K562 (cell line): ENCODE measurements around the gene MYCBPAP.

Source experiments
- ATF3 ChIP-seq, 2 experiments: fragments of 450-650 bp in 1 of 2; sonication (generic) in 1 of 2; formaldehyde crosslinking in 1 of 2; IDR thresholded peaks in 1 of 2; conservative IDR thresholded peaks in 1 of 2; 2 replicates each; pipeline versions ENCODE4 v1.6.1 to v1.8.1; 2016 to 2023; ENCODE audit warnings: mild to moderate bottlenecking in 2 of 2, moderate library complexity in 2 of 2, inconsistent platforms in 1 of 2, missing genetic modification reagents in 1 of 2
- BRF2 ChIP-seq: IDR thresholded peaks from 3 replicates; pipeline ENCODE4 v1.6.1; 2011; ENCODE audit warnings: borderline replicate concordance, mild to moderate bottlenecking; ENCODE audit not compliant: insufficient read length, insufficient read depth
- ELK1 ChIP-seq: sonication (generic); formaldehyde crosslinking; IDR thresholded peaks from 2 replicates; pipeline ENCODE4 v1.8.1; 2022; ENCODE audit warnings: missing genetic modification reagents
- ESRRA ChIP-seq: fragments of 450-650 bp; IDR thresholded peaks from 2 replicates; pipeline ENCODE4 v1.6.1; 2014; ENCODE audit warnings: low read depth, mild to moderate bottlenecking, moderate library complexity, borderline replicate concordance
- ETV6 ChIP-seq, 3 experiments: fragments of 150-350 bp in 1 of 3; sonication (generic) in 1 of 3; formaldehyde crosslinking in 1 of 3; IDR thresholded peaks; 2 replicates each; pipeline versions ENCODE4 v1.6.1 to v1.8.0; 2014 to 2022; ENCODE audit warnings: borderline replicate concordance in 2 of 3, low read depth in 2 of 3, antibody characterized with exemption in 1 of 3, low read length in 1 of 3, mild to moderate bottlenecking in 1 of 3, missing genetic modification reagents in 1 of 3
- KLF6 ChIP-seq: fragments of 250-450 bp; sonication (Bioruptor Pico); IDR thresholded peaks from 2 replicates; pipeline ENCODE4 v1.4.0; 2020; ENCODE audit warnings: mild to moderate bottlenecking, moderate library complexity, borderline replicate concordance
- POLR2G ChIP-seq: fragments of 200-400 bp; formaldehyde crosslinking; IDR thresholded peaks from 2 replicates; pipeline ENCODE4 v1.6.1; 2017; ENCODE audit warnings: low read depth, mild to moderate bottlenecking, antibody characterized with exemption, low read length, moderate library complexity
- RFX7 ChIP-seq: fragments of 250-450 bp; sonication (Bioruptor Pico); IDR thresholded peaks from 2 replicates; pipeline ENCODE4 v1.5.1; 2021; ENCODE audit warnings: mild to moderate bottlenecking
- SOX6 ChIP-seq: fragments of 450-650 bp; IDR thresholded peaks from 2 replicates; pipeline ENCODE4 v1.6.1; 2014; ENCODE audit warnings: mild to moderate bottlenecking
- SPI1 ChIP-seq: IDR thresholded peaks from 2 replicates; pipeline ENCODE4 v1.6.1; 2011; ENCODE audit warnings: low read depth, low read length, control low read depth, borderline replicate concordance
- ZNF561 ChIP-seq: fragments of 450-650 bp; formaldehyde crosslinking; conservative IDR thresholded peaks from 2 replicates; pipeline ENCODE4 v1.4.0; 2020; ENCODE audit warnings: mild to moderate bottlenecking, moderate library complexity

GRCh38 chr17:50542795-50543774 is 34.8 kb downstream of the MYCBPAP start:
- TF ChIP-seq KLF6 (CRISPR knock-in tag) (no peak), POLR2G (no peak), ESRRA (no peak), BRF2 (no peak), ATF3 (IDR thresholded peaks at IDR 0.05) (no peak), ATF3 (CRISPR knock-in tag; conservative IDR thresholded peaks at IDR 0.05) (no peak), ETV6 (IDR thresholded peaks at IDR 0.05; ENCODE audit: borderline replicate concordance in 1 of 2, low read depth in 2 of 2, low read length in 1 of 2) (no peak), ETV6 (CRISPR knock-in tag; IDR thresholded peaks at IDR 0.05; ENCODE audit: borderline replicate concordance) (no peak), SOX6 (no peak), RFX7 (CRISPR knock-in tag) (no peak), ELK1 (CRISPR knock-in tag) (no peak), SPI1 (no peak), ZNF561 (no peak)
